ENCODE data around the gene PCDH9. TPM values are rescaled to one million over a fixed set of nuclear protein-coding genes. Genes with fewer than 3 reads are reported as not detected.

PCDH9 gene
- total RNA-seq, 6 experiments from 2014 or later = 1.6 to 3.9 (median 3.1) TPM

DNA sequence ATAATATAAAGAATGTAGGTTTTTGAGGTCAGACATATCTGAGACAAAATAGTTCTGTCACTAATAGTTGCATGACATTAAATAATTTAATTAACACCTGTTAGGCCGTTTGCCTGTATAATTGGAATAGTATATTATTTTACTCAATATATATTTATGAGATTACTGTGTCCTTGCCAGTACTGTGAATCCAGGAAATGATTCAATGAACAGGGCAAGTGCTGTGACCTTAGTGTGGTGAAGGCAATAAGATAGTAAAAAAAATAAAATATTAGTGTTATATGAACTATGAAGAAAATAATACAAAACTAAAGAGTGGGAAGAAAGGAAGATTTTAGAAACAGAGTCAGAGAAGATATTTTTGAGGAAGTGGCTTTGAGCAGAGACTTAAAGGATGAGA is 403.7 kb downstream of the PCDH9 start:
- ATAC-seq (no peak), DNase-seq (no peak)
- Histone ChIP-seq H3K27ac (no peak overlapping the region), H3K4me1 (no peaks in the 10 kb centered on the region), H3K27me3 (no peaks in the 10 kb centered on the region), H3K36me3 (no peaks in the 10 kb centered on the region), H3K9me3 (no peaks in the 10 kb centered on the region), H3K4me3 (no peak overlapping the region)
- WGBS (ENCODE audit: insufficient coverage, low coverage, low lambda C conversion rate, missing lambda C conversion rate) = 25% methylated on average over 1 of the region's 1 CpG
- TF ChIP-seq, protein P1, sequence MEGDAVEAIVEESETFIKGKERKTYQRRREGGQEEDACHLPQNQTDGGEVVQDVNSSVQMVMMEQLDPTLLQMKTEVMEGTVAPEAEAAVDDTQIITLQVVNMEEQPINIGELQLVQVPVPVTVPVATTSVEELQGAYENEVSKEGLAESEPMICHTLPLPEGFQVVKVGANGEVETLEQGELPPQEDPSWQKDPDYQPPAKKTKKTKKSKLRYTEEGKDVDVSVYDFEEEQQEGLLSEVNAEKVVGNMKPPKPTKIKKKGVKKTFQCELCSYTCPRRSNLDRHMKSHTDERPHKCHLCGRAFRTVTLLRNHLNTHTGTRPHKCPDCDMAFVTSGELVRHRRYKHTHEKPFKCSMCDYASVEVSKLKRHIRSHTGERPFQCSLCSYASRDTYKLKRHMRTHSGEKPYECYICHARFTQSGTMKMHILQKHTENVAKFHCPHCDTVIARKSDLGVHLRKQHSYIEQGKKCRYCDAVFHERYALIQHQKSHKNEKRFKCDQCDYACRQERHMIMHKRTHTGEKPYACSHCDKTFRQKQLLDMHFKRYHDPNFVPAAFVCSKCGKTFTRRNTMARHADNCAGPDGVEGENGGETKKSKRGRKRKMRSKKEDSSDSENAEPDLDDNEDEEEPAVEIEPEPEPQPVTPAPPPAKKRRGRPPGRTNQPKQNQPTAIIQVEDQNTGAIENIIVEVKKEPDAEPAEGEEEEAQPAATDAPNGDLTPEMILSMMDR (IDR thresholded peaks at IDR 0.05) = no peak
- no peak for TF ChIP-seq POLR2A (IDR thresholded peaks at IDR 0.05)
- intact Hi-C loops (cut with DNase I) = no loop called here

DNA sequence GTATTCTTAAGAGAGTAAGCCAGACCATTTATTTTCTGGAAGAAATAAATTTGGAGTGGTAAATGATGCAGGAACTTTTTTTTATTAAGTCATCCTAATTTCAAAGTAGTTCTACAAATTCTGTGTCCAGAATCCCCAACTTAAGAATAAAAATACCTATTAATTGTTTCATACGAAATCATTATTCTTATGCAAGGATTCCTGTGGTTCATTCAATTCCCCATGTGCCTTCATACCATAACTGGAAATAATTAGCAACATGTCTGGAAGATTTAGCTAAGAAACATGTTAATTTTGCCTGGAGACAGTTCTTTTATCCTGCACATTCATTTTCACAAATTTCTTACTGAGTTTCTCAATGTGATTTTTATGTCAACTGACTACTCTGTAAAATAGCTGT is 408.6 kb downstream of the PCDH9 start:
- WGBS (ENCODE audit: insufficient coverage, low coverage, low lambda C conversion rate, missing lambda C conversion rate) = 58% methylated on average over 1 of the region's 1 CpG
- intact Hi-C loops (cut with DNase I) = no loop called here

DNA sequence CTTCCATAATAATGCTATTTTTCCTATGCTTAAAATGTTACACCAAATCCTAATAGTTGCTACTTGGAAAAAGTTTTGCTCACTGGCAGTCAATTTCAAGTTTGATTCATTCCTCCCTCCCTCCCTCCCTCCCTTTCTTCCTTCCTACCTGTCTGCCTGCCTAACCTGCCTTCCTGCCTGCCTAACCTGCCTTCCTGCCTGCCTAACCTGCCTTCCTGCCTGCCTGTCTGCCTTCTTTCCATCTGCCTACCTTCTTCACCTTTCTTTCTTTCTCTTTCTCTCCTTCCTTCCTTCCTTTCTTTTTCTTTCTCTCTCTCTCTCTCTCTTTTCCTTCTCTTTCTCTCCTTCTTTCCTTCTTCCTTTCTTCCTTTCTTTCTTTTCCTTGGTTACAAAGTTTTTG is 418.7 kb downstream of the PCDH9 start:
- Histone ChIP-seq H3K4me1 (no peaks in the 10 kb centered on the region), H3K27ac (no peak overlapping the region), H3K4me3 (no peak overlapping the region), H3K36me3 (no peaks in the 10 kb centered on the region), H3K27me3 (peaks cover 0 to 3% of the 10 kb centered on the region in 2 donors), H3K9me3 (no peaks in the 10 kb centered on the region)
- DNase-seq (no peak), ATAC-seq (no peak)
- no peak for TF ChIP-seq POLR2A (IDR thresholded peaks at IDR 0.05)
- TF ChIP-seq, protein P1 (IDR thresholded peaks at IDR 0.05) = no peak
- intact Hi-C loops (cut with DNase I) = no loop called here

More for the DNA sequence above, 408.6 kb downstream of the PCDH9 start:
- no peak overlapping the region for H3K27ac ChIP-seq
- H3K36me3 ChIP-seq = no peaks in the 10 kb centered on the region
- no peaks in the 10 kb centered on the region for H3K9me3 ChIP-seq
- no peaks in the 10 kb centered on the region for H3K4me1 ChIP-seq
- no peak overlapping the region for H3K4me3 ChIP-seq
- no peak for ATAC-seq
- no peak for TF ChIP-seq POLR2A (IDR thresholded peaks at IDR 0.05)
- TF ChIP-seq, protein P1 (IDR thresholded peaks at IDR 0.05) = no peak
- H3K27me3 ChIP-seq = no peaks in the 10 kb centered on the region
- no peak for DNase-seq

DNA sequence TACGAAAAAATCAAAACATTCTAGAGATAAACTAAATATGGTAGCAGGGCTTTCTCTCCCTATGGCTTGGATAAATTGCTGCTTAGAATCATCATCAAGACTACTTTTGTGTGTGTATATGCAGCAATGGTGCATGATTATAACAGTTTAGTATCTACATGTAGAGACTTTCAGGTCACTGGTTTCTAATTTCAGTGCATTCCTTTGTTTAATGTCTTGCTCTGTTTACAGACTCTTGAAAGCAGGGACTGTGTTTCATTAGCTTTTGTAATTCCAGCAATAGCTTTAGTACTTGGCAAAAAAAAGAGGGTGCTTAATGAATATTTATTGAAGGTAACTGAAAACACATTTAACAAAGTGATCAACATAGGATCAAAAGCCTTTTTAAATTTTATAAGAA is 420.7 kb downstream of the PCDH9 start:
- 89% methylated on average over 1 of the region's 1 CpG for WGBS (ENCODE audit: insufficient coverage, low coverage, low lambda C conversion rate, missing lambda C conversion rate)
- Histone ChIP-seq H3K36me3 (no peaks in the 10 kb centered on the region), H3K9me3 (no peaks in the 10 kb centered on the region), H3K4me1 (peaks cover 0 to 5% (median 0%) of the 10 kb centered on the region in 4 donors), H3K27ac (no peak overlapping the region), H3K4me3 (no peak overlapping the region), H3K27me3 (peaks cover 0 to 3% of the 10 kb centered on the region in 2 donors)
- no peak for DNase-seq
- ATAC-seq = no peak
- no peak for TF ChIP-seq POLR2A (IDR thresholded peaks at IDR 0.05)
- TF ChIP-seq, protein P1 (IDR thresholded peaks at IDR 0.05) = no peak
- intact Hi-C loops (cut with DNase I) = no loop called here

DNA sequence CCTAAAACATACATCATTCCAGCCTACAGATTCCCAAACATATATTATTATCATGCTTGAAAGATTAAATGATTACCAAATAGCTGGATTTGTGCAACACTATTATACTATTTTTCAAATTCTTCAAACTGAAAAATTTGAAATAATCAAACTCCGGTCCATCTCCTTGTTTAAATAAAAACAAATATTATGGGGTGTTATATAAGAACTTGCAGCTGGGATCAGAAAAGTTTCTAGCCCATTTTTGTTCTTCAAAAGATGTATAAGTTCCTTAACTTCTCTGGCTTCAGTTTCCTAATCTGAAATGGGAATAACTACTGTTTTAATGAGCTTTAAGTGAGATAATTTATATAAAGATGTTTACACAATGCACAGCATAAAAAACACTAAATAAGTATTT is 422.9 kb downstream of the PCDH9 start:
- peaks cover 0 to 3% of the 10 kb centered on the region in 2 donors for H3K27me3 ChIP-seq
- no peak overlapping the region for H3K27ac ChIP-seq
- H3K9me3 ChIP-seq = no peaks in the 10 kb centered on the region
- intact Hi-C loops (cut with DNase I) = no loop called here
- no peak for ATAC-seq
- WGBS (ENCODE audit: insufficient coverage, low coverage, low lambda C conversion rate, missing lambda C conversion rate) = 94% methylated on average over 1 of the region's 1 CpG
- DNase-seq = no peak
- TF ChIP-seq, protein P1 (IDR thresholded peaks at IDR 0.05) = no peak
- no peak for TF ChIP-seq POLR2A (IDR thresholded peaks at IDR 0.05)
- H3K36me3 ChIP-seq = no peaks in the 10 kb centered on the region
- H3K4me1 ChIP-seq = peaks cover 0 to 5% (median 0%) of the 10 kb centered on the region in 4 donors
- H3K4me3 ChIP-seq = no peak overlapping the region

Data from right lobe of liver (tissue), 6 donors.